ENCODE data around the gene TENM4.
"Not testable (repeated sequence)": the region's sequence is repeated elsewhere in the genome, so short reads cannot be mapped to it uniquely, and the experiment has no call there.

TENM4 gene

GRCh38 chr11:78906566-78906965 is 534.3 kb downstream of the TENM4 start:
- Mint-ChIP-seq H3K27ac (no peak overlapping the region), H3K9me3 (no peaks in the 10 kb centered on the region), H3K4me1 (ENCODE audit: low read depth in 2 of 2) (no peaks in the 10 kb centered on the region), H3K4me3 (no peak overlapping the region), H3K36me3 (ENCODE audit: insufficient read depth) (no peaks in the 10 kb centered on the region), H3K27me3 (peaks cover 5 to 17% of the 10 kb centered on the region in 2 donors)
- DNase-seq (no peak), ATAC-seq (replicated peaks) (no peak)

- H3K9me3 Mint-ChIP-seq, result no peaks in the 10 kb centered on the region
- DNase-seq (no peak), ATAC-seq (replicated peaks) (no peak)
- no peak overlapping the region for H3K4me3 Mint-ChIP-seq
- H3K27me3 Mint-ChIP-seq, result peaks cover 5 to 11% of the 10 kb centered on the region in 2 donors
- H3K36me3 Mint-ChIP-seq (ENCODE audit: insufficient read depth), result no peaks in the 10 kb centered on the region
- no peaks in the 10 kb centered on the region for H3K4me1 Mint-ChIP-seq (ENCODE audit: low read depth in 2 of 2)
- no peak overlapping the region for H3K27ac Mint-ChIP-seq
Observed at GRCh38 chr11:78905756-78906155, 535.1 kb downstream of the TENM4 start.

DNA sequence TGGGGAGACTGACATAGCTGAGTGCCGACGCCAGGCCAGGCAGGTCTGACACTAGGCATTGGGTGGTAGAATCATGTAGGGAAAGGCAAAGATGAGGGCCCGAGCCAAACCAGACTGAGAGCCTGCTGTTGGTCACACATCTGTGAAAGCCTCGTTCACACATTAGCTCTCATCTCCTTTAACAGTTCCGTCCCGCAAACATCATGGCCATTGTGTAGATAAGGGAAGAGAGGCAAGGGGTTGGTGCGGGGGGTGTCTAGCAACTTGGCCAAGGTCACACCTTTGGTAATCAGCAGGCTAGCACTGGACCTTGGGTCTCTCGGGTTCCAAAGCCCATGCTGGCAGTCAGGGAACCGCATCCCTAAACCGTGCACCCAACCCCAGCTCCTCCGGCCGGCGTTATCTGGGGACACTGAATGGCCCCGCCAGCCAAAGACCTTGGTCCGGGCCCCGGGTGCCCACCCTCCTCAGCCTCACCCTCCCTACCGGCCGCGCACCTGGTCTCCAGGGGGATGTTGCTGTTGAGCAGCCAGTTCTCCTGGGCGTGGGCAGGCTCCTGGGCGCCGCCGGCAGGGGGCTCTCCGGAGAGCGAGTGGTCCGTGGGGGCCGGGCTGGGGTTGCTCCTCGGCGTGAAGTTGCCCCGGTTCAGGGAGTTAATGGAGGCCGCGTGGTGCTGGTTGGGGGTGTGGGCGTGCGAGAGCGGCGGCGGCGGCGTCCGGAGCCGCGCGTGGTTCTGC is 537.9 kb downstream of the TENM4 start:
- ATAC-seq (replicated peaks), result no peak
- no peak for DNase-seq
- H3K36me3 Mint-ChIP-seq (ENCODE audit: insufficient read depth), result no peaks in the 10 kb centered on the region
- no peak overlapping the region for H3K4me3 Mint-ChIP-seq
- H3K27ac Mint-ChIP-seq, result no peak overlapping the region
- H3K9me3 Mint-ChIP-seq, result no peaks in the 10 kb centered on the region
- no peaks in the 10 kb centered on the region for H3K4me1 Mint-ChIP-seq (ENCODE audit: low read depth in 2 of 2)
- H3K27me3 Mint-ChIP-seq, result peaks cover 5 to 11% of the 10 kb centered on the region in 2 donors

GRCh38 chr11:78901831-78902230 is 539.0 kb downstream of the TENM4 start:
- H3K4me3 Mint-ChIP-seq, result no peak overlapping the region
- no peaks in the 10 kb centered on the region for H3K36me3 Mint-ChIP-seq (ENCODE audit: insufficient read depth)
- H3K4me1 Mint-ChIP-seq (ENCODE audit: low read depth in 2 of 2), result no peaks in the 10 kb centered on the region
- H3K27me3 Mint-ChIP-seq, result peaks cover 5 to 11% of the 10 kb centered on the region in 2 donors
- DNase-seq (no peak), ATAC-seq (replicated peaks) (no peak)
- H3K9me3 Mint-ChIP-seq, result no peaks in the 10 kb centered on the region
- H3K27ac Mint-ChIP-seq, result no peak overlapping the region

DNA sequence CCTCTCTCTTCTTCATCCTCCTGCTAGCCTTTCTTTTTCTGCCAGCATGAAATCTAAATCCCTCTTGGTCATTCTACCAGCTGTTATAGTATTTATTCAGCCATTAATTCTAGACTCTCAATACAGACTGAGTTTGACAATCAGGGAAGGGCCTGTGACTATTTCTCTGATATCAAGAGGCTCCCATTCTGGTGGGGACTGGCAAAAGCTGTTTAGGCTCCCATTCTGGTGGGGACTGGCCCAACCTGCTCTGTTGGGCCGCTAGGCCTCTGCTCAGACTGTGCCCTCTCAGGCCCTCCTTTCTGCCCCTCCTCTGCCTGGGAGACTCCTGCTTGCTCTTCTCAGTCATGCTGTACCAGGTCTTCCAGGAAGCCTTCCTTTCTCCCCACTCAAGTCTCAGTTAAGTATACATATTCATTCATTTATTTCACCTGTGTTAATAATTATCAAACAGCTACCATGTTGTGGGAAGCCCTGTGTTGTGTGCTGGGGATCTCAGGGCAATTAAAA is 542.5 kb downstream of the TENM4 start:
- H3K9me3 Mint-ChIP-seq, result no peaks in the 10 kb centered on the region
- no peaks in the 10 kb centered on the region for H3K4me1 Mint-ChIP-seq (ENCODE audit: low read depth in 2 of 2)
- no peak overlapping the region for H3K4me3 Mint-ChIP-seq
- H3K36me3 Mint-ChIP-seq (ENCODE audit: insufficient read depth), result no peaks in the 10 kb centered on the region
- ATAC-seq (replicated peaks), result no peak
- no peak overlapping the region for H3K27ac Mint-ChIP-seq
- H3K27me3 Mint-ChIP-seq, result peaks cover 5 to 11% of the 10 kb centered on the region in 2 donors
- no peak for DNase-seq

DNA sequence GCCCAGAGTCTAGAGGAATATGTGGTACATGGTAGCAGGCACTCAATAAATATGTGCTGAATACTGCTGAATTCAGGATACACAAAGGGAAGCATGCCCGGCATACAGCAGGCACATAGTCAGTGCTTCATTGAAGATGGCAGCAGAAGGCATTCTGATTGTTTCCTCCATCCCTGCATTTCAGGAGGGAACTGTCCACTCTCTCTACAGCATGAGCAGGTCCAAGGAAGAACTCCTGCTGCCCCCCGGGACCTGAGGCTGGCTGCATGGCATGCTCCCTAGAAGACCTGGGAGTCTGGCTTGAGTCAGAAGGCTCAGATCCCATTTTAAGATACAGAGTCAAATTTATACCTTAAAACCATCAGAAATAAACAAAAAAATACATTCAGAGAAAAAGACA is 546.8 kb downstream of the TENM4 start:
- Mint-ChIP-seq H3K4me1 (ENCODE audit: low read depth in 2 of 2) (no peaks in the 10 kb centered on the region), H3K36me3 (ENCODE audit: insufficient read depth) (no peaks in the 10 kb centered on the region), H3K27me3 (peaks cover 0 to 16% of the 10 kb centered on the region in 2 donors), H3K4me3 (no peak overlapping the region), H3K27ac (no peak overlapping the region), H3K9me3 (peaks cover 3 to 7% of the 10 kb centered on the region in 2 donors)
- DNase-seq (no peak), ATAC-seq (replicated peaks) (no peak)

DNA sequence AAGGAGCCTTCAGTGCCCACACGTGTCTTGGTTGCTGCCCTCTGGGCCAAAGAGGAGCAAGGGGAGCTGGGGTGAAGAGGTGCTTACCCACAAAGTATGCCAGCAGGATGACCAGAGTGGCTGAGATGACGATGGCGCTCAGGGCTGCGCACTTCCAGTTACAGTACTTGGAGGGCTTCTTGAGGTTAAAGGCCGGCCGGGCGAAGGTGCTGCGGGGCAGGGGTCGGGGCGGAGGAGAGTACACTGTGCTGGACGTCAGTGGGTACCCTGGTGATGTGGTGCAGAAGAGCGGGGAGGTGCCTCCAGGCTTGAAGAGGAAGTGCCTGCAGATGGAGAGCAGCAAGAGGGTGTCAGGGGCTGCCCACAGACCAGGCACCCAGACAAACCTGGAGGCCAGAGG is 551.1 kb downstream of the TENM4 start:
- Mint-ChIP-seq H3K36me3 (ENCODE audit: insufficient read depth) (no peaks in the 10 kb centered on the region), H3K9me3 (peaks cover 6 to 8% of the 10 kb centered on the region in 2 donors), H3K27me3 (peaks cover 6 to 18% of the 10 kb centered on the region in 2 donors), H3K27ac (no peak overlapping the region), H3K4me1 (ENCODE audit: low read depth in 2 of 2) (no peaks in the 10 kb centered on the region), H3K4me3 (no peak overlapping the region)
- ATAC-seq (replicated peaks), result no peak
- DNase-seq, result no peak

DNA sequence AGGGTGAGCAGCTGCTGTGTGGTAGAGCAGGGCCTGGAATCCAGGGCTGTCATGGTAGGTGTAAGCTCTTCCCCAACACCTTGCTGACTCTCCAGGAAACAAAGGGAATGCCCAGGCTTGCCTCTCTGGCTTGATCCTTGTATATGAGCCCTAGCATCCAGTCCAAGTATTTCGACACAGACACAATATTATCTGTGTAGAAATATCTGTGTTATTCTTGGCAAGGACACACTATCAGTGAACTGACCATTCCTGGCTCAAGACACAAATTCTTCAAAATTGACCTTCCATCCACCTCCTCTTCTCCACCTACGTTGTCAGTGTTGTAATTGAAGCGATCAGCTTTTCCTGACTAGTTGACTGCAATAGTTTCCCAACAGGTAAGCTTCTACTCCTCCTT is 554.2 kb downstream of the TENM4 start:
- H3K4me1 Mint-ChIP-seq (ENCODE audit: low read depth in 2 of 2), result no peaks in the 10 kb centered on the region
- no peak overlapping the region for H3K4me3 Mint-ChIP-seq
- no peak overlapping the region for H3K27ac Mint-ChIP-seq
- H3K27me3 Mint-ChIP-seq, result peaks cover 6 to 18% of the 10 kb centered on the region in 2 donors
- H3K36me3 Mint-ChIP-seq (ENCODE audit: insufficient read depth), result no peaks in the 10 kb centered on the region
- DNase-seq, result no peak
- H3K9me3 Mint-ChIP-seq, result peaks cover 6 to 8% of the 10 kb centered on the region in 2 donors
- no peak for ATAC-seq (replicated peaks)

DNA sequence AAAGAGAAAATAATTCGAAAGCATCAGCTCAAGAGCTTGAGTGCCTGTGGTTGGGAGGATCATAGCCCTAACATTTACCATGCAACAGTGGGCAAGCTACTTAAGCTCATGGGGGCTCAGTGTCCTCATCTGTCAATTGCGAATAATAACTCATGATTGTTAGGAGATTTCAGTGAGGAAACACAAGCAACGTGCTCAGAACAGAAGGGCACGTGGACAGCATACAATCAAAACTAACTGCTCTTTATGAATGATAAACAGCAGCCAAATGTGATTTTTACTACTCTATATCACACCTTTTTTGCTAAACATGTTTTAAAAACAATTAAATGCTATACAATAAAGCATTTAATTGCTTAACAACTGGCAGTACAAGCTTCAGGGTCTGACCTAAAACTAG is 556.1 kb downstream of the TENM4 start:
- peaks cover 4 to 8% of the 10 kb centered on the region in 2 donors for H3K9me3 Mint-ChIP-seq
- H3K4me3 Mint-ChIP-seq, result no peak overlapping the region
- H3K36me3 Mint-ChIP-seq (ENCODE audit: insufficient read depth), result no peaks in the 10 kb centered on the region
- peaks cover 6 to 10% of the 10 kb centered on the region in 2 donors for H3K27me3 Mint-ChIP-seq
- H3K4me1 Mint-ChIP-seq (ENCODE audit: low read depth in 2 of 2), result no peaks in the 10 kb centered on the region
- ATAC-seq (replicated peaks), result no peak
- DNase-seq, result no peak
- no peak overlapping the region for H3K27ac Mint-ChIP-seq

GRCh38 chr11:78883506-78883905 is 557.3 kb downstream of the TENM4 start:
- H3K4me1 Mint-ChIP-seq (ENCODE audit: low read depth in 2 of 2), result no peaks in the 10 kb centered on the region
- no peak overlapping the region for H3K4me3 Mint-ChIP-seq
- no peak for DNase-seq
- peaks cover 0 to 6% of the 10 kb centered on the region in 2 donors for H3K27me3 Mint-ChIP-seq
- no peak for ATAC-seq (replicated peaks)
- peaks cover 0 to 3% of the 10 kb centered on the region in 2 donors for H3K9me3 Mint-ChIP-seq
- H3K36me3 Mint-ChIP-seq (ENCODE audit: insufficient read depth), result no peaks in the 10 kb centered on the region
- H3K27ac Mint-ChIP-seq, result no peak overlapping the region

- not testable (repeated sequence) for DNase-seq; H3K27ac Mint-ChIP-seq; H3K4me3 Mint-ChIP-seq; H3K9me3 Mint-ChIP-seq; H3K27me3 Mint-ChIP-seq; H3K4me1 Mint-ChIP-seq (ENCODE audit: low read depth in 2 of 2); ATAC-seq (replicated peaks); H3K36me3 Mint-ChIP-seq (ENCODE audit: insufficient read depth)
Observed at GRCh38 chr11:78879094-78879980, 561.5 kb downstream of the TENM4 start.

DNA sequence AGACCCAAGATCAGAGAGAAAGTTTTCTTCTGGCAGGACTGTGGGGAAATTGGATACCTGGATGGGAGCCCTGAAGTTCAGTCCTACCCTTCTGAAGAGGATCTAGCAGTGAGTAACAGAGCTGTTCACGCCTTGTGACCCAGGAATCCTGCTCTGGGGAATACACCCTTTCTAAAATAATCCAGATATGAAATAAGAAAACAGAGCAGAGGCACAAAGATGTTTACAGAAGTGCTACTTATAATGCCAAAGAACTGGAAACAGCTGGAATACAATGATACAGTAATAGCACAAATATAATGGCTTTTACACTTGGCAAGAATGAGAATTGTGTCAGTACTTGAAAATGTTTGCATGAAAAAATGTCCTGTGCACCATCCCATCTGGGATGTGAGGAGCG is 562.2 kb downstream of the TENM4 start:
- Mint-ChIP-seq H3K9me3 (peaks cover 0 to 5% of the 10 kb centered on the region in 2 donors), H3K27ac (no peak overlapping the region), H3K27me3 (peaks cover 0 to 8% of the 10 kb centered on the region in 2 donors), H3K4me3 (no peak overlapping the region), H3K4me1 (ENCODE audit: low read depth in 2 of 2) (no peaks in the 10 kb centered on the region), H3K36me3 (ENCODE audit: insufficient read depth) (no peaks in the 10 kb centered on the region)
- DNase-seq, result no peak
- ATAC-seq (replicated peaks), result no peak

DNA sequence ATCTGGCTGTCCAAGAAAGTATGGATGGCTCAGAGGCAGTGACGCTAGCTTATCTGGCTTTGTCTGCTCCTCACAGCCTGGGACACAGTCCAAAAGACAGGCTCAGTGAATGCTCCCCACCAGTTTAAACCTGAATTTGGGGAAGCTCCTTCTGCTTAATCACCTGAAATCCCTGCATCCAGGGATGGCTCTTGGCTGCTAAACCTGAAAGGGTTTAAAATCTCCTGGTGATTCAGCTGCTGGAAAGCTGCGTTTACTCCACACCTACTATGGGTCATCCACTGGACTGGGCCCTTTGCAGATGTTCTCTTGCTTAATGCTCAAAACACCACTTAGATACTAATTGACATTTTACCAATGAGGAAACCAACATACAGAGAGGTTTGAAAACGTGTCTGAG is 564.2 kb downstream of the TENM4 start:
- DNase-seq, result no peak
- H3K9me3 Mint-ChIP-seq, result peaks cover 0 to 5% of the 10 kb centered on the region in 2 donors

More for the DNA sequence above, 564.2 kb downstream of the TENM4 start:
- Mint-ChIP-seq H3K4me3 (no peak overlapping the region), H3K4me1 (ENCODE audit: low read depth in 2 of 2) (no peaks in the 10 kb centered on the region), H3K27me3 (peaks cover 0 to 8% of the 10 kb centered on the region in 2 donors), H3K27ac (no peak overlapping the region), H3K36me3 (ENCODE audit: insufficient read depth) (no peaks in the 10 kb centered on the region)
- ATAC-seq (replicated peaks), result no peak

Data from effector memory CD8-positive, alpha-beta T cell (primary cell).